Jurkat, Clone E6-1 (cell line): ENCODE results near the gene PRCD.
A peak's percentile ranks its signal among the peaks of the same experiment; 100 is the strongest.

Experiments used
- DNase-seq: peaks from one replicate; pipeline ENCODE4 v3.0.0-alpha.2; 2011; ENCODE audit warnings: low read depth, low spot score
- H3K4me3 ChIP-seq: 2 replicates; pipeline ENCODE4 v1.5.1; 2011; ENCODE audit warnings: mild to moderate bottlenecking, low read length, control low read depth, moderate library complexity

PRCD gene

DNA sequence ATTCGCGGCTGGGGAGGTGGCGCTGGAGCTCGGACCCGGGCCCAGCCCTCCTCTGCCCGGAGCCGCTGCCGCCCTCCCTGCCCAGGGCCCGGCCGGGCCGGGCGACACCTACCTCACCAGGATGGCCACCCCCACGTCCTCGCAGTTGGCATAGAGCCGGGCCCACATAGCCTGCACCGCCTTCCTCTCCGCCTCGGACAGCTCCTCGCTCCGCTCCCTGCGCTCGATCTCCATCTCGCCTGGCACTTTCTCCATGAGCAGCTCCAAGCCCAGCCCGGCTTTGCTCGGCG, 2.6 kb upstream of the PRCD start:
- no peak overlapping the region for H3K4me3 ChIP-seq
- DNase-seq, result no peak

DNA sequence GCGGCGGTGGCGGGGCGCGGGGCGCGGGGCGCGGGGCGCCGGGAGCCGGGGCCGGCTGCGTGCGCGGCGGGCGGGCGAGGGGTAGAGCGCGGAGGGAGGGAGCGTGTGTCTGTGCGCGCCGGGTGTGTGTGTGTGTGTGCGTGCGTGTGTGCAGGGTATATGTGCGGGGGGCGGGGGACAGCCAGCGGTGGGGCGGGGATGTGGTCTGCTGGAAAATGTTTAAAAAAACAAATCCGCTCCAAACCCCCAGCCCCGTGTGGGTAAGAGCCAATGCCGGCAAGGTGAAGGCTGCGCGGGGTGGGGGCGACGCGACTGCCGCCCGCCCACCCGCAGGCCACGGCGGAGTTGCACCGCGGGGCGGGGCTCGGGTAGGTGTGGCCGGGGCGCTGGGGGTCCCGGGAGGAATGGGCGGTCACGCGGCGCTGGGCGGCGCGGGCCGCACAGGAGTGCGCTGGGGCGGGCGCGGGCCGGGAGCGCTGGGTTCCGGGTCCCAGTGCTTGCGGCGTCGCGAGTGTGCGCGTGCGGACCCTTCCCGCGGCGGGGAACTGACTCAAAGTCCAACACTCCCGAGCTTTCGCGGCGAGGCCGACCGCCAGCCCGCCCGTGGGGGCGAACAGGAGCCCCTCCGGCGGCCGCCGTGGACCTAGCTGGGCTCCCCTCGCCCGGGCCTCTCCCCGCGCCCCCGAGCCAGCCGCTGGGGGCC, 2.1 kb upstream of the PRCD start, which contains the start of gene CYGB:
Gene CYGB, minus strand, starts transcription at position 132 of the 703 bp plus-strand sequence. CDS start 167 bp downstream, outside the sequence.
- DNase-seq, result no peak
- no peak within 1 kb of the TSS for H3K4me3 ChIP-seq

DNA sequence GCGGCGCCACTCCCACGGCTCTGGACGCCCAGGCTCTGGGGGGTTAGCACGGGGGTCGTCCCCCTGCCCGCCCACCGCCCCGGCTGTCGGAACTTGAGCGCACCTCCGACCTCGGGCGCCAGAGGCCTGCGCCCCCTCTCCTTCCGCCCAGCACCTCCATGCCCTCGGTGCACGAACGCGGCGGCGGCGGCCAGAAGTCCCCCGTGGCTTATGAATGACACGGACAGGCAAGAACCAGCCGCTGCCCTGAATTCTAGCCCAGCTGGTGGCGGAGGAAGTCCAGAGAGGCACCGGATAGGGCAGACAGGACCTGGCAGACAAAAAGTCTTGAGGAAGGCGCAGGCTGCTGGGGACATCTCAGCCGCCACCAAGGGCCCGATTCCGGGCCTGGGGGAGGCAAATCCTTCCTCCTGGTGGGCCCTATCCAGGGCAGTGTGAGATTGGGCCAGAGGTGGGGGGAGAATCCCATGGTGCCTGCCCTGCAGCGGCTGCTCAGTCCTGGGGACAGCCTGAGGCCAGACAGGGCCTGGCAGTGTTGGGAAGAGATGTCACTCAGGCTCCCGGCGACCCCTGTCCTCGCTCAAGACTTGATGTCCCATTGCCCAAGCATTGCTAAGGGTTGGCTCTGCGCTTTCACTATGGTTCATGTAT, 1.4 kb upstream of the PRCD start:
- H3K4me3 ChIP-seq, result no peak overlapping the region
- DNase-seq, result no peak

DNA sequence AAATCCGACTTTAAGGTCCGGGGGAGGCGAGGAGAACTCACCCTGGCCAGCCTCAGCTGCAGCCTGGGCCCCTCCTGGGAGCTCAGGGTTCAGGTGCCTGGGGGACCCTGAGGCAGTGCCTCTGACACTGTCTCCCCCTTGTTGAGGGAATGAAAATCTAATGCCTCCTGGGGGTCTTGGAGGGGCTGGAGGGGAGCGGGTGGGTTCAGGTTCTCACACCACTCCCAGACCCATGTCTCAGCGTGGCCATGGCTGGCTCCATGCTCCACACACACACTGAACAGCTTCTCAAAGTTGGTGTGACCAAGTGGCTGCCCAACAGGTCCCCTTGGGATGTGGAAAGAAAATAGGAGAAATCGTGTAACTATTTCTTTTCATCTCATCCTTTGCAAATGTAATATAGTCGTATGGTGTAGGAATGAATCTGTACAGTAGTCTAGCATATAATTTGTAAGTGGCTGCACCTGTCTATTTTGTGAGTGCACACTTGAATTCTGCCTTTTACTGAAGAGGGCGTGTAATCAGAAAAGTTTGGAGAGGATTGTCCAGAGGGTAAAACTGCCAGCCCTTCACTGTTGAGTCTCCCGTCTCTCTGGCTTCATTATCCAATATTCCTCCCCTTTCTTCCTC, 788 bp upstream of the PRCD start:
- DNase-seq, result no peak
- no peak overlapping the region for H3K4me3 ChIP-seq

DNA sequence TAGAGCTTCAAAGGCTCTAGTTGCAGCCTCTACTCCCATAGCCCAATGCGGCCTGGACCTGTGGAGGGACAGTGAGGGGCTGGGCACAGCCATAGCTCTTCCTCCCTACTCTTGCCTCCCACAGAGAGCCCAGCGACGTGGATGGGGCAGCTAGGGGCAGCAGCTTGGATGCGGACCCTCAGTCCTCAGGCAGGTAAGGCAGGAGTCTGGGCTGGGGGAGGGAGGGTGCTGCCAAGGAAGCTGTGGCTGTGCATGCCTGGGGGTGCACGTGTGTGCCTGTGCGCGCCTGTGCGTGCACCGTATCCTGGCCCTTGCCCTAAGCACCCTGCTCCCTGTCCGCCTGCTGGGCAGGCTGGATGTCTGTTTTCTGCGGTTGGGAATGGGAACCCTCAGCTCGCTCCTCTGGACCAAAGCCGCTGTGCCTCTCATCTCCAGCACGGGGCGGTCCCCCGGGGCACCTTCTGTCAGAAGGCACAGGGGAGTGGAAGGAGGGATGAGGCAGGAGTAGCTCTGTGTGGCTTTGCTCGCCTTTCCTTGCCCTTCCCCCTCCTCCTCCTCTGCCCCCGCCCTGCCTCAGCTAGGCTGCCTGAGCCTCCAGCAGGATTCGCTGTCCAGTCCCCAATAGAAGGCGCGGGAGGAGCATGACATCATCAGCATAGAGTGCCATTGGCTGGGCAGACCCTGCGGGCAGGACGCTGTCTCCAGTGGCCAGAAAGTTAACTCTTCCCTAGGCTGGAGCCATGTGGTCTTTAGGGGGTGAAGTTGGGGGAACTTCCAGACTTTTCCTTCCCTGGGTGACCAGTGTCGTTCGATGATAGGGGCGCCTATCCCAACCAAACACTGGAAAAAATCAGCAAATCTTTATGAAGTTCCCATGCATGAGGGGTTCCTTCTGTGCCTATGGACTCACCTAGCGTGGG, 797 bp downstream of the PRCD start:
- H3K4me3 ChIP-seq, result no peak overlapping the region
- peak; percentile 59 for DNase-seq

DNA sequence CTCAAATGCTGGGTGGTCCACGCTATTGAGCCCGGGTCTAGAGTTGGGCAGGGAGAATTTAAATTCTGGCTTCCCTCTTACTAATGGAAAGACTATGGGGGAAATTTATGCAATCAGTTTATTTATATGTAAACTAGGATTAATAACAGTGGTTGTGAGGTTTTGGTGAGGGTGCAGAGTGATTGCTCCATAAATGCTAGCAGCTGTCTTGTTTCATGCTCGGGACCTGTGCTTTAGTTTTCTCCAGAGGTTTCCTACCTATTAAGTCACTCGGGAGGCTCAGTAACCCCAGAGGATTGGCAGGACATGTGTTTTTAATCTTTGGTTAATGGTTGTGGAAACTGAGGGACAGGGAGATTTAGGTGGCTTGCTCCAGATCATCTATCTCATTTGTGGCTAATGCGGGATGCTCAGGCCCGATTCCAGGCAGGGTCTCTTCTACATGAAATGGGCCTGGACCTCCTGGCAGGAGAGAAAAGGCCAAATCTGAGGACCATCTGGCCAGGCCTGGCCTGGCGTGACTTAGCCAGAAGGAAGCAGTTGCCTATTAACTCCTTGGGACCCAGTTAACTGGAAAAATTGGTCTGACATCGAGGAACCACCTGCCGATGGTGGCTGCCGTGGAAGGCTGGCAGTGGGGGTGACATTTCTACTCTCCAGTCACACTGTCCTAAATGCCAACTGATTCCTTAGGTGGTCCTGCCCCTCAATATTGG, 2.1 kb downstream of the PRCD start:
- DNase-seq, result no peak
- H3K4me3 ChIP-seq, result no peak overlapping the region

DNA sequence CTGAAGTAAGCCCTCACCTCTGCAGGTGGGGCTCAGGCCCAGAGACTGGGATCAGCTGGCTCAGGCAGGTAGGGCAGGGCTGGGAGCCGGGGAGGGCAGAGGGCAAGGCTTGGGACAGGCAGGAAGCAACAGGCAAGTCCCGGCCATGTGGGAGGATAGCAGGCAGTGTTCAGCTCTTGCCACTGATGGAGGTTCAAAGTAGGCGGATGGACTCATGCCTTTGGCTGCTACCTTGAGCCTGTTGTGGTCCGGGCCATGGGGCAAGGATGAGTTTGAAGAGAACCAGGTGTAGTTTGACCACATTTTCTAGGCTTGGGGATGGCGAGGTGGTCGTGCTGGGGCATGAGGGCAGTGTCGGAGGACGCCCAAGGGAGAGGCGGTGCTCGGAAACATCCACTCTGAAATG, 2.7 kb downstream of the PRCD start:
- no peak for DNase-seq

DNA sequence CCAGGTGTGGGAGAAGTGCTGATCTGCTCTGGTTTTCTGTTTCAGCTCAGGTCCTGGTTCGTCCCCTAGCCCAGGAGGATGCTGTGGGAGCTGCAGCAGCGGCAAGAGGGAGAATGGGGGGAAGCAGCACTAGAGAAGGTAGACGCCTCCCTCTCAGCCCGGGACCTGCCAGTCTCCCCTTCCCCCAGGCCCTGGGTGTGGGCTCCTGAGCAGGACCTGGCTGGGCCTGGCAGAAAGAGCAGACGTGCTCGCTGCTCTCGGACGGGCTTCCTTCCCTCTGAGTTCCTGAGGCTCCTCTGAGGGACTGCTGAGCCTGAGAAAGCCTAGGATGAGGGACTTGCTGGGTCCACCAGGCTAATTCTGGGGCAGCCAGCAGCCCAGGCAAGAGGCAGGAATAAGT, 3.1 kb downstream of the PRCD start:
- DNase-seq, result no peak
- H3K4me3 ChIP-seq, result no peak overlapping the region

More for the DNA sequence above, 2.7 kb downstream of the PRCD start:
- H3K4me3 ChIP-seq, result no peak overlapping the region

DNA sequence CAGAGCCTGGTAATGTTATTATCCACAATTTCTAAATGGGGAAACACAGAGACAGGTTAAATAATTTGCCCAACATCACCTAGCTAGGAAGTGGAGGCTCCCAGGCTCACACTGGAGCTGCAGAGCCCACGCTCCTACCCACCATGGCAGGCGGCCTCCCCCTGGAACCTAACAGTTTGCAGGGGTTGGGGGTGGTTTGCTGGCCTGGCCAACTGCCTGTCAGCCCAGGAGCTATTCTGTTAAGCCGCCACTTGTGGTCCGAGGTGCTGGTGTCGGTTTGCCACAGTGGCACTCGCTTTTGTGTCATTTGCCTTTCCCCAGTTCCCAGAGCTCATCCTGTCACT, 3.6 kb downstream of the PRCD start:
- H3K4me3 ChIP-seq, result no peak overlapping the region
- no peak for DNase-seq

DNA sequence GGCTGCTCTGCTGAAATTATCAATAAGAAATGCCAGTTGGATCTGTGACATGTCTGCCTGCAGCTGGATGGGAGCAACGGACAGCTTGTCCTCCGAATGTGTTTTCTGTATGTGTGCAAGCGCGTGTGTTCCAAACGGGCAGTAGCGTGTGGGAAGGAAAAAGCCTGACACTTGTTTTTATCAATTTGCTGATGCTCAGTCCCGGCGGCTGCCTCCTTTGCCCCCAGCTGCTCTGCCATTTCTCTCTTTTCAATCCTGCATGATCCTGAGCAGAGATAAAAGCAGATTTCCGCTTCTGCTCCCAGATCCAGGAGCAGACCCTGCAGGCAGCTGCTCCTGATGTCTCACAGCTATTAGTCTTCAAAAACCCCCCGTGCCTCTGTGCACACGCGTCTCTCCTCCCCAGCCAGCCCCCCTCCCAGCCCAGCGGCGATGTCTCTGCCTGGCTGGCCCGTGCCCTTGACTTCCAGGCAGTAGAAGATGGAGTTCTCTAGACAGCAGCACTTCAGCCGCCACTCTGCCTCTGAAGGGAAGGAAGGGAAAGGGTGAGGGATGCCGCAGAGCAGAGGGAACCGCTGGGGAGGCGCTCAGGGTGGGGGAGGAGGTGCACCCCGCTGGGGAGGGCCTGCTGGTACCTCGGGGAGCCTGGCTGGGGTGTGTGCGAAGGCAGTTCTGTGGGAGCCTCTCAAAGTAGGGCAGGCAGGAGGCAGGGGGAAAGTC, 4.1 kb downstream of the PRCD start:
- no peak for DNase-seq

DNA sequence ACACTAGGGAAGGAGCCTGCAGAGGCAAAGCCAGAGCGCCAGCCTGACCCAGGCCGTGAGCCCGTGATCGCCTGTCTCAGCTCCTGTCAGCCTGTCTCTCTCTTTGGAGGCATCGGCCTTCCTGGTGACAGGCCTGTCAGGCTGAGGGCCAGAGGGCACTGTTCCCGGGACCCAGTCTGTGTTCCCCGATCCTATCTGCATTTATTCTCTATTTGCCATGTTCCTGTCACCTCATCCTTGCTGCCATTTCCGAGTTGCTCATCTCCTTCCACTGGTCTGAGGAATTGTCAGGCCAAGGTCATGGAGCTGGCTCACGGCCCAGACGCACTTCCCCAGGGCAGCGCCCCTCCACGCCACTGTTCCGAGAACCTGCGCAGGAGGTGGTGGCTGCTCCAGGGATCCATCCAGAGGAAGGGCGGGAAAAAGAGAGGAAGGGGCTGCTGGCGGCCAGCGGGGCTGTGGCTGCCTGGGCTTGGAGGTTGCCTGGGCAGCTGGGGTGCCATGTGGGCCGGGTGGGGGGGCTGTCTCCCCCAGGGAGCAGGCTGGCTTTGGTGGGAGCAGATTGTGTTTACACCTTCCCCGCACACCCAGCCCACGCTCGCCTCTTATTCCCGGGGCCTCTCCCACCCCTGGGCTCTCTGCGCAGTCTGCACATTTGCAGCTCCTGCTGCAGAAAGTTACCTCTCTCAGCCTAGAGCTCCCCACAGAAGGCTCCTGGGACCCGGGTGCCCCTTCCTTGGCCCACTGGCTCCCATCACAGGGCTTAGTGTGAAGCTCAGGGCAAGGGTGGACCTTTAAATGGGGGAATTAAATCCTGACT, 4.9 kb downstream of the PRCD start:
- no peak for DNase-seq
- no peak overlapping the region for H3K4me3 ChIP-seq

More for the DNA sequence above, 4.1 kb downstream of the PRCD start:
- no peak overlapping the region for H3K4me3 ChIP-seq

DNA sequence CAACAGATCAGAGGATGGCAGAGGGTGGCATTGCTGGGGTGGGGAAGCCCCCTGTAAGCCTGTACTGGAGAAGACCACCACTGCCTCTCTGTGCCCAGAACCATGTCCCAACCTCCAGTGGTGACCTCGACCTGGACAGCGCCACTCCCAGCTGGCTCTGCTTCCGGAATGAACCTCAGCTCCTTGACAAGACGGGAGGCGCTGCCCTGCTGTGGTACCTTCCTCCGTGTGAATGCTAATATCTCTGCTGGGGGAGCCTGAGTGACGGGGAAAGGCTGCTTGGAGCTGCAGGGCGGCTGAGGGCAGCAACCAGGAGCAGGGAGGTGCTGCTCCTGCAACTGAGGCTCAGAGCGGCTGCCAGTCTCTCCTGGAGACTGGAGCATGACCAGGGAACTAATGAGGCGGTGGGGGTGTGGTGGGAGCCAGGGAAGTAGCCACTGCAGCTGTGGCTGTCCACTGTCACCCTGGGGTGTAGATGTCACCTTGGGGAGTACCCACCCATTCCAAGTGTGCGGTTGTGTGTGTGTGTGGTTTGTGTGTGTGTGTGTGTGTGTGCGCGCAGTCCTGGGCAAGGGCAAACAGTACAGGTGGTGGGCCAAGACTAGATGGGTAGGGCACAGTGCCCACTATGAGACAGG, 6.2 kb downstream of the PRCD start:
- no peak for DNase-seq
- H3K4me3 ChIP-seq, result no peak overlapping the region

DNA sequence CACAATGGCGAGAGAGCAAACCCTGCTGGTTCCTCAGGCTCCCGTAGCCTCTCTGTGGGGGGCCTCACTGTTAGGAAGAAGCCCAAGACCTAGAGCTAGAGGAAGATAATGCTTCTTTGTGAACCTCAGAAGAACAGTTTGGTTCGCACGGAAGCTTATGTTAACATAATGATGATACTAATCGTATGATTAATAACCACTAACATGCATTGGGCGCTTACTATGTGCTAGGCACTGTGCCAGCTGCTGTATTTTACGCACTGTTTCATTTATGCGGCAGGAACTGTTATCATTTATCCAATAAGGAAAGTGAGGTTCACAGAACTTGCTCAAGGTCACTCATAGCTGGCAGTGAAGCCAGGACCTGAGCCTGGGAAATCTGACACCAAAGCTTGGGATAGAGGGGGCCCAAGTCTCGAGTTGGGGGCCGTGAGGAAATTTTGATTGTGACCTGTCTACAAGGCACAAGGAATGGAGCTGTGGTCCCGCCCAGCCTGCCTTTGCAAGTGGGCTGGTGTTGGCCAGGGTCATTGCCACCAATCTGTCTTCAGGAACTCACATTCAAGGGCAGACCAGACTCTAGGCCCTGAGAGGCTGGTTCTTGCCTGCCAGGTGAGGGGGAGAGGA, 6.8 kb downstream of the PRCD start:
- no peak for DNase-seq
- H3K4me3 ChIP-seq, result no peak overlapping the region

DNA sequence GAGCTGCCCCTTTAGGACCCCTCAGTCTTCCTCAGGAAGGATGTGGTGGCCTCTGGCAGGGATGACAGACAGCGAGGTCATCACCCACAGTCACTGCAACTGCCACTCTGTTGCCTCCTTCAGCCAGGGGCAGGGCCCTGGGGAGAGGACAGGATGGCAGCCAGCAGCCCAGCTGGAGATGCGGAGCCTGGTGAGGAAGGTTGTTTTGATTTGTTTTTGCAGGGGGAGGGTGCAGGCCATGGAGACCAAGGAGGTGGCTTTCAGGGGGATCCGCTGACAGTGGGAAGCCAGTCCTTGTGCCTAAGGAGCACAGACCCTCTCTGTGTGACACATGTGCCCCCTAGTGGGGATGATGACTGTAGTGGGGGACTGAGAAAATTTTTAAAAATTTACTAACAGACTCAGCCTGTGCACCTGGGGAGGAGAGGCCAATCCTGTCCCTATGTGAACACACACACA, 7.4 kb downstream of the PRCD start:
- DNase-seq, result peak; percentile 57
- no peak overlapping the region for H3K4me3 ChIP-seq

DNA sequence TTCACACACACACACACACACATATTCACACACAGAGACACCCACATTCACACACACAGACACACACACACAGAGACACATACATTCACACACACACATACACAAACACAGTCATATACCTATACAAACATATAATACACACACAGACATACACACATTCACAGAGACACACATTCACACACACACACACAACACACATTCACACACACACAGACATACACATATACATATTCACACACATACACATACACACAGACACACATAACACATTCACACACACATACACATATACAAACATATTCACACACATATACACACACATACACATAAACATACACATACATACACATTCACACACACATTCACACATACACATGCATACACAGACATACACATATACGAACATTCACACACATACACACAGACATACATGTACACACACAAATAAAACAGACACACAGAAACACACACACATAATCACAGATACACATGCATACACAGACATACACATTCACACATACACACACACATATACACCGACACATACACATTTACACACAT, 7.9 kb downstream of the PRCD start:
- DNase-seq, result no peak
- H3K4me3 ChIP-seq, result no peak overlapping the region

DNA sequence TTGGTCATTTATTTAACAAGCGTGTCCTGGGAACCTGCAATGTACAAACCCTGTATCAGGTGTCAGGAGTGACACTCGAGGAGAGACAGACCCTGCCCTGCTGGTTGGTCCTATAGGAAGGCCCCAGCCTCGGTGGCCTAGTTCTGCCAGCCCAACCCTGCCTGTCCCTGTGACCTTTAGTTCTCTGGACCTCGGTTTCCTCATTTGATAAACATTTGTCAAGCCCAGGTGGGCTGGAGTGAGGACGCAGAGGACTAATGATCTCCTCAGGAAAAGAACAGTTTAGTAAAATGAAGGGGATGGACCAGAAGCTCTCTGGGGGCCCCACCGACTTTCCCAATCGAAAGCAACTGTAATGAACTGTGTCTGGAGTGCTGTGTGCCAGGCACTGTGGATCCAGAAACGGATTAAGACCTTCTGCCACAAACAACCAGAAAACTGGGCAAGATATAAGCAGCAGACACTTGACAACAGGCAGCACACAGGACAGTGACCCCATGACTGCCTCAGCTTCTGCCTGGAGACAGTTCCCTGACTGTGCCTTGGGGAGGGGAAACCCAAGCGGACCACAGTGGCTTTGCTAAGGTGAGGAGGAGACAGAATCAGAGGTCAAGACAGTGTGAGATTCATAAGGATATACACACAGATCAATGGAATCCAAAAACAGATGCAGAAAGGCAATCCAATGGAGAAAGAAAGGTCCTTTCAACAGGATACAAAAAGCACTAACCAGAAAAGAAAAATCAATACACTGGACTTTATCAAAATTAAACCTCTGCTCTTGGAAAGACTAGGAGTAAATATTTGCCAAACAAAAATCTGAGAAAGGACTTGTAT, 8.8 kb downstream of the PRCD start:
- H3K4me3 ChIP-seq, result no peak overlapping the region
- no peak for DNase-seq
